Left lobe of liver (tissue), 2 donors: ENCODE data around the gene PITPNB. TPM values are rescaled to one million over a fixed set of nuclear protein-coding genes. Genes with fewer than 3 reads are reported as not detected.

Source experiments
- ATAC-seq: fragments of 200-7000 bp; cut with Tn5 transposase; one replicate; pipeline ENCODE4 v1.9.1; 2020; ENCODE audit warnings: mild to moderate bottlenecking, moderate library complexity
- DNase-seq: peaks from one replicate; pipeline ENCODE4 v3.0.0-alpha.2; 2020; ENCODE audit warnings: low spot score
- total RNA-seq: library from RNA; stranded (reverse); gene quantifications from one replicate; pipeline ENCODE4 v1.2.1, GENCODE V29; 2021
- donor health status: DM: no; HTN: no; CAD: no; lungs with moderate emphysema.
- donor health status: DM: no; HTN: yes; CAD: no.

Gene PITPNB
- total RNA-seq, 1 donor from 2014 or later, result 30.6 TPM

DNA sequence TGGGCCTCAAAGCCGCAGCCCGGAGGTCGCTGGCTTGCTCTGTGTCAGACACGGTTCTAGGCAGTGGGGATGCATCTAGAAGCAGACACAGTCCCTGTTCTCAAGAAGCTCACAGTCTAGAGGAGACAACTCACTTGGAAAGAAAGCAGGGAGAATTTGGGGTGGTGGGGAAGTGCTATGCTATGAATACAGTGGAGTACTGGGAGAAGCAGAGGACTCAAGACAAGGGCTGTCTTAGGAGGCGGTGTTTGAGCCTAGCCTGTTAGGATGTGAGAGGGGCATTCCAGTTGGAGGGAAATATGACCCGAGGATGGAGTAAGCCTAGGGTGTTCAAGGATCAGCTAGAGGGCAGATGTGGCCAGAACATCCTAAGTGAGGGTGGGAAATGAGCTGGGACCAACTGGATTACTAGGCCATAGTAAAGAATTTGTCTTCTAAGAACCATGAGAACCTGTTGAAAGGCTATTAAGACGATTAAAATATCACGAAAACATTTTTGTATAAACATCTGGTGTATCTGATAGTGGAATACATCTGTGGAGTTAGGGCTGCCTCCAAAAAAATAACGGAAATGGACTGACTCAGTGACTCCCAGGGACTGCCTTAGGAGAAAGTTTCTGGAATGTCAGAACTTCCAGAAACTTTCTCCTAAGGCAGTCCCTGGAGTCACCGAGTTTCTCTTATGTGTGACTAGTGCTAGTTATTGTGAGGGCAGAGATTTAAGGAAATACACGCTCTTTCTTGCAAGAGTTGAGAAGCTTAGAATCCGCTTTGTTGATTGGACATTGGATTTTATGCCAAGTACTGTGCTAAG is 1.1 kb upstream of the PITPNB start:
- DNase-seq, result no peak
- ATAC-seq, result peak; percentile 53

- peak; percentile 59 for DNase-seq
Observed at GRCh38 chr22:27918341-27919221, 475 bp downstream of the PITPNB start.

DNA sequence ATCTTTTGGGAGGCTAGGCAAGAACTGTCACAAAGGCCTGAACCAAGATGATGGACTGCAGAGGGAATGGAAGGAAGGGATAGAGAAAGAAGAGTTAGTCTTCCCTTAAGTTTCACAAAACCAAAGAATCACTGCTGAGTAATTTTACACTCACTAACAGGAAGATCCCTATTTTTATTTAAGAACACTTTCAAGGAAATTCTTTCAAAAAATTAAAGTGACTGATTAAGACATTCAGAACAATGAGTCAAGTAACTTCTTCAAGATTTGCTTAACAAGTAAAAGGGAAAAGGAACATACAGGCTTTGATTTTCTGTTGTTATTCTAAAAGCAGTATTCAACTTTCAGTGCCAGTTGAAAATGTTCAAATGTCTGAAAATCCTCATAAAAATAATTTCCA is 3.1 kb downstream of the PITPNB start:
- ATAC-seq (no peak), DNase-seq (no peak)

More at GRCh38 chr22:27918341-27919221, 475 bp downstream of the PITPNB start:
- ATAC-seq, result peak; percentile 58

GRCh38 chr22:27913162-27913741 is 5.8 kb downstream of the PITPNB start:
- peak; percentile 84 for ATAC-seq
- no peak for DNase-seq

DNA sequence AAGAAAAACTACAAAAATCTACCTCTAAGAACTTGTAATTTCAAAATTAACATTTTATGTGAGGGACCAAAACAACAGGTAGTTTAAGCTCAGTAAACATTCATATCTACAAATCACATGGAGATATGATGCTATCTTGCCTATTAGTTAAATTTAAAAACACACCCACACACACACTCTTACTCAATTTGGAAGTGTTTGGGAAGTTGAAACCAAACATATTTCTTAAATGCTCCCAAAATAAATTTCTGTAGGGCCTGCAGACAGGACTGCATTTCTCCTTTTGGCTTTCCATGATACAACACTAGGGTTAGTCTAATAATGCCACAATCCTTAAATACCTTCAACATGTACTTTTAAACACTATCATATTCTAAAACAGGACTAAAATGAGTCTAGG is 7.0 kb downstream of the PITPNB start:
- no peak for DNase-seq

DNA sequence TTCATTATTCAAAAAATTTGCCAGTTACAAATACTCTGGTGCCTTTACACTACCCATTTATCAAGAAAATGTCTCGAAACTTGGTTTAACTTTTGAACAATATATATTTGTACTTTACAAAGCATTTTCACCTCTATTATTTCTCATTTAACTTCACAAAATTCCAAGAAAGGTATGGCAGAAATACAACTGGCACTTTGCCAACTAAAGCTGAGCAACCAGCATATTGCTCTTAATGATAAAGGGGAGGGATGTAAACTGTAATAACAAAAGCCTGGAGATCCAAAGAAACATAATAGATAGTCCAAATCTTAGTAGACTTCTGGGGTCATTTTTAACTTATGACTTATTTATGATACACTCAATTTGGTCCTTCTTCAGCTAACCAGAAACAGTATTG is 7.7 kb downstream of the PITPNB start:
- no peak for ATAC-seq
- no peak for DNase-seq

More for the DNA sequence above, 7.0 kb downstream of the PITPNB start:
- peak; percentile 17 for ATAC-seq

DNA sequence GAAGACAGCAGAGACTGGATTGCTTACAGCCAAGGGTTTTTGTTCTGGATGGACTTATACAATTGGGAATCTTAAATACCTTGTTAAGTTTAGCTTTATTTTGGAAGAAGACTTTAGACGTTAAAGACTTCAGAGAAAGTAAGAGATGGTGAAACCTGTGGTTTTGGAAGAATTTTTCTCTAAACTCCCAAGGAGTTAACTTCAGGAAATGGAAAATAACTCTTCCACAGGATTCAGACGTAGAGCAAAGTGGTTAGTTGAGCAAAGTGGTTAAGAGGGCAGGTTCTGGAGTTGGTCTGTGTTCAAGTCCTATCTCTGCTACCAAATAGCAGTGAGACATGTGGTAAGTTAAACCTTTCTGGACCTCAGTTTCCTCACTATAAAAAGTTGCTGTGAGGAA is 12.8 kb downstream of the PITPNB start:
- DNase-seq, result no peak
- no peak for ATAC-seq

- DNase-seq (no peak), ATAC-seq (no peak)
Observed at GRCh38 chr22:27905653-27906052, 13.4 kb downstream of the PITPNB start.

GRCh38 chr22:27903805-27904473 is 15.1 kb downstream of the PITPNB start:
- ATAC-seq (no peak), DNase-seq (no peak)

DNA sequence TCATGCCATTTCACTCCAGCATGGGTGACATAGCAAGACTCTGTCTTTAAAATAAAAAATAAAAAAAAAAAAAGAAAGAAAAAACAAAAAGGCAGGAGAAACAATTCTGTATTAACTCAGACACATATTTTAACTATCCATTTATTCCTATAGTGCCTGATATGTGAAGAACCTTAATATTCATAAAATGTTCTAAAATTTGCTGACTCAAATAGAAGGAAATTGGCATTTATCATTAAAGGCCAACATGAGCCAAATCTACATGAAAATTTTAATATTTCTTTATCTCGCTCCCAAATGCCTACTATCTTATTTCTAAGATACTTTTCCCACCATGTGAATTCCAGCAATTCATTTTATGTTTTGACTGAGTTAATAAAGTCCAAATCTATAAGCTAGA is 18.9 kb downstream of the PITPNB start:
- DNase-seq, result no peak
- ATAC-seq, result no peak

GRCh38 chr22:27896245-27896644 is 22.8 kb downstream of the PITPNB start:
- ATAC-seq (peak; percentile 34), DNase-seq (no peak)

DNA sequence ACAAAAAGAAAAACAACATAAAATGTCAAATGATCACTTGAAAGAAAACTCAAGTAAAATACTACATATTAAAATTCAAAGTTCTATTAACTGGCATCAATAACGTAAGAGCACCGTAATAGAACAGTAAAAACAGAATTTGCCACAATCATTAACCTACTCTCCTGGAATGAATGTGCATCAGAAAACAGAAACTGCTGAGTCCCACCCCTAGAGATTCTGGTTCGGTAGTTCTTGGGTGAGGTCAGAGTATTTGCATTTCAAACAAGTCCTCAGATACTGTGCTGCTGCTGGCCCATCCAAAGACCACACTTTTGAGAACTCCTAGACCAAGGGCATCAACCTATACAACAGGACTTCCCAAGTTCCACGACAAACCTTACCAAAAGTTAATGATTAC is 23.5 kb downstream of the PITPNB start:
- DNase-seq (no peak), ATAC-seq (peak; percentile 45)

- ATAC-seq, result peak; percentile 72
- peak; percentile 86 for DNase-seq
Observed at GRCh38 chr22:27892811-27893210, 26.2 kb downstream of the PITPNB start.

- DNase-seq (peak; percentile 76), ATAC-seq (peak; percentile 58)
Observed at GRCh38 chr22:27892064-27892463, 27.0 kb downstream of the PITPNB start.

GRCh38 chr22:27888310-27888709 is 30.7 kb downstream of the PITPNB start:
- peak; percentile 35 for ATAC-seq

DNA sequence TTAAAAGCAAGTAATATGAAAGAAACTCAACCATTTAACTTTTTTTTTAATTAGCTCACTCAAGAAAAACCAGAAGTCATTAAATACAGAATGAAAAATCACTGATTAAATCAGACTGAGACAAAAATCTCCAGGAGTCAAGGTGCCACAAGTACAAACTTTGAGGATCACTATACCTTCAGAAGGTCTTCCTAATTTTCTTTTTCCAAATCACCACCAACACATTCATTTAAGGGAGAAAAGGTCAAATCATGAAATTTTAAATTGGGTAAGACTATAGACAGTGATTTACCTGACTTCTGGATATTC is 32.3 kb downstream of the PITPNB start:
- no peak for ATAC-seq

More at GRCh38 chr22:27888310-27888709, 30.7 kb downstream of the PITPNB start:
- no peak for DNase-seq

GRCh38 chr22:27885977-27886842 is 32.8 kb downstream of the PITPNB start:
- ATAC-seq (peak; percentile 56), DNase-seq (no peak)

More for the DNA sequence above, 32.3 kb downstream of the PITPNB start:
- no peak for DNase-seq

DNA sequence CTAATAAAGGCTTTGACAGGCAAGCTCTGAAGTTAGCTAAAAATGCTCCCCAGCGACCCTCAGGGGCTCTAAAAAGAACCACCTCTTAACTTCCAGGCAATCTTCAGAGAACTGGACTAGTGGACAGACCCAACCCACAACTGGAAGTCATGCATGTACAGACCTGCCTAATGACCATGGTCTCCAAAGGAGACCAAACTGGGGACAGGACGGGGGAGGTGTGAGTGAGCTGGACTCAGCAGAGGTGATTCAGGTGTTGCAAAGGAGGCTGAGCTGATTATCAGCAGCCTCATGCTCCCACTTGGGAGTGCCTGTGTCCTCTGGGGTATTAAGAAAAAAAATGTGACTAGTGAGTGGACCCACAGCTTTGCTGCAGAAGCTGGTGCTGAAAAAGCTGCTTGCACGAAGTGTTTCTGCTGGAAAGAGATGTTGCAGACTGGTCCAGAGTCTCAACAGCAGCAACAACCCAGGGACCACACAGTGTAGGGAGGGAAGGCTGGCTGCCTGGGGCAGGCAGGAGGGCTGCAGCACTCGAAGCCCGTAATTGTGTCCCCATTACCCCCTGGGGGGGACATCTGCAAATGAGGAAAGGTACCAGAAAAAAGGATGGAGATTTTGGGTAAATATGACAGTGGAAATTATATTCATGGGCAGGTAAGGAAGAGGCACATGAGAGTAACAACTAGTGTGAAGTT is 35.3 kb downstream of the PITPNB start:
- no peak for DNase-seq
- ATAC-seq, result no peak

GRCh38 chr22:27882507-27883290 is 36.4 kb downstream of the PITPNB start:
- peak; percentile 49 for ATAC-seq

More at GRCh38 chr22:27882507-27883290, 36.4 kb downstream of the PITPNB start:
- DNase-seq, result no peak
